ENCODE measurements around the gene PDE3B.

- no peak for TF ChIP-seq CTCF (IDR thresholded peaks at IDR 0.05)
- no peak for TF ChIP-seq POLR2AphosphoS5 (IDR thresholded peaks at IDR 0.05)
- TF ChIP-seq POLR2A (IDR thresholded peaks at IDR 0.05) = no peak
These were observed 35.9 kb upstream of the PDE3B start for GRCh38 chr11:14607713-14608112.

Measured in prostate gland (tissue), 2 donors.